Upper lobe of left lung (tissue), 6 donors: ENCODE results near the gene FKBP2. TPM values are rescaled to one million over a fixed set of nuclear protein-coding genes. Genes with fewer than 3 reads are reported as not detected.

Source experiments
- ATAC-seq, 2 donors: fragments of 200-7000 bp; cut with Tn5 transposase; one replicate each; pipeline ENCODE4 v1.9.1; 2022; ENCODE audit warnings: mild to moderate bottlenecking in 2 of 2, moderate library complexity in 2 of 2; ENCODE audit not compliant: low FRiP score in 2 of 2
- DNase-seq, 2 donors: peaks; one replicate each; pipeline ENCODE4 v3.0.0-alpha.2; 2019 to 2020
- H3K27ac ChIP-seq, 4 donors: fragments of 200-600 bp; sonication (generic); one replicate each; pipeline ENCODE4 v1.5.1; 2016 to 2019
- H3K27me3 ChIP-seq, 4 donors: fragments of 200-600 bp; sonication (generic); one replicate each; pipeline ENCODE4 v1.5.1; 2017 to 2019
- H3K36me3 ChIP-seq, 4 donors: fragments of 200-600 bp; sonication (generic); one replicate each; pipeline ENCODE4 v1.5.1; 2016 to 2019
- H3K4me1 ChIP-seq, 4 donors: fragments of 200-600 bp; sonication (generic); one replicate each; pipeline ENCODE4 v1.5.1; 2018 to 2019
- H3K4me3 ChIP-seq, 4 donors: fragments of 200-600 bp; sonication (generic); one replicate each; pipeline ENCODE4 v1.5.1; 2017 to 2019; ENCODE audit warnings: mild to moderate bottlenecking in 2 of 4, moderate library complexity in 1 of 4
- H3K9me3 ChIP-seq, 4 donors: fragments of 200-600 bp; sonication (generic); one replicate each; pipeline ENCODE4 v1.5.1; 2018 to 2019
- EP300 ChIP-seq, 4 donors: sonication (generic); formaldehyde crosslinking; IDR thresholded peaks; one replicate each; pipeline ENCODE4 v1.5.1; 2017; ENCODE audit warnings: antibody characterized with exemption in 4 of 4, control low read depth in 2 of 4
- POLR2A ChIP-seq, 4 donors: fragments of 450-650 bp; IDR thresholded peaks; one replicate each; pipeline ENCODE4 v1.5.1; 2016 to 2017; ENCODE audit warnings: antibody characterized with exemption in 4 of 4, mild to moderate bottlenecking in 2 of 4
- POLR2AphosphoS5 ChIP-seq, 2 donors: sonication (generic); formaldehyde crosslinking; IDR thresholded peaks; one replicate each; pipeline ENCODE4 v1.5.1; 2017; ENCODE audit warnings: antibody characterized with exemption in 2 of 2
- WGBS, 2 donors: methylation state at CpG; one replicate each; pipeline ENCODE4 v1.1.5; 2017 to 2018; 5-methylcytosine and 5-hydroxymethylcytosine counted together
- total RNA-seq, 6 donors: library from RNA; depleted of rRNA in 4 of 6; stranded (reverse); fragments of >200 nt in 4 of 6; gene quantifications; one replicate each; pipeline versions ENCODE4 v1.1.0 to v1.2.1, GENCODE V29; 2016 to 2021
- TF ChIP-seq, protein P1 (sequence below), 6 experiments: fragments of 450-650 bp in 4 of 6; fragments of 200-600 bp in 2 of 6; sonication (generic) in 2 of 6; IDR thresholded peaks; one replicate each; pipeline ENCODE4 v1.5.1; 2016 to 2019; ENCODE audit warnings: antibody characterized with exemption in 6 of 6
- donor health status: DM: no; HTN: no; CAD: no; lungs with moderate emphysema.
- donor health status: DM: no; HTN: yes; CAD: no; lungs with severe emphysema.

Gene FKBP2
- total RNA-seq, 6 donors from 2014 or later, result 40.9 to 132 (median 63.1) TPM

DNA sequence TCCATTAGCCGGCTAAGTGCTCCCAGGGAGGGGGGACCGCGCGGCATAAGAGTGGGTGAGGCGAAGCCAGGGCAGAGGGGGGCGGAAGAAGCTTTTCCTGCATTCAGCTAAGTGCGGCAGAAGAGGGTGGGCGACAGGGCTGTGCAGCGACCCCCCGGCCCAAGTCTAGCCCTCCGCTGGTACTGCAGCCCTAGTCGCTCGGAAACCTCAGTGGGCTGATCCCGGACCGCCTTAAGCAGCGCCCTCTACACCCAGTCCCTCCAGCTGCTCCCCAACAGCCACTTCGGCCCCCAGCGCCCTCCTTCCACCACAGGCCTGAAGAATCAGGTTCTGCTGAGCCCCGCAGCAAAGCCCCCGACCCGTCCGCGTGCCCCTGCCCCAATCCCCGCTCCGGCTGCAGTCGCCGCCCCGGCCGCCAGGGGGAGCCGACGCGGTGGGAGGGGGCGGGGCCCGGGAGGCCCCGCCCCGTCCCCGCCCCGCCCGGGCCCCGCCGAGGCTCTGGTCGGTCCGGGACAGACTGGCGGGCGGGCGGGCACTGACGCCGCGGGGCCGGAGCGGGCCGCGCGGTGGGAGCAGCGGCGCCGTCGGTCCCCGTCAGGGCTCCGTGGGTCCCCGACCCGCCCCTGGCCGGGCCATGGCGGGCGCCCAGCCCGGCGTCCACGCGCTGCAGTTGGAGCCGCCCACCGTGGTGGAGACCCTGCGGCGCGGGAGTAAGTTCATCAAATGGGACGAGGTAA, 10.3 kb downstream of the FKBP2 start, which contains the start of gene PLCB3:
TSS of gene PLCB3 (plus strand) at position 515 of the 737 bp plus-strand sequence. CDS start at position 635, 120 bp downstream.
- peaks cover under 1 to 21% (median 20%) of the 10 kb centered on the region in 4 donors for H3K36me3 ChIP-seq
- H3K27me3 ChIP-seq, result no peaks in the 10 kb centered on the region
- TF ChIP-seq POLR2A (IDR thresholded peaks at IDR 0.05) (peak in 2 of 4 donors; percentile 76 to 77), POLR2AphosphoS5 (IDR thresholded peaks at IDR 0.05) (peak in 1 of 2 donors; percentile 53), EP300 (IDR thresholded peaks at IDR 0.05) (no peak)
- TF ChIP-seq, protein P1, sequence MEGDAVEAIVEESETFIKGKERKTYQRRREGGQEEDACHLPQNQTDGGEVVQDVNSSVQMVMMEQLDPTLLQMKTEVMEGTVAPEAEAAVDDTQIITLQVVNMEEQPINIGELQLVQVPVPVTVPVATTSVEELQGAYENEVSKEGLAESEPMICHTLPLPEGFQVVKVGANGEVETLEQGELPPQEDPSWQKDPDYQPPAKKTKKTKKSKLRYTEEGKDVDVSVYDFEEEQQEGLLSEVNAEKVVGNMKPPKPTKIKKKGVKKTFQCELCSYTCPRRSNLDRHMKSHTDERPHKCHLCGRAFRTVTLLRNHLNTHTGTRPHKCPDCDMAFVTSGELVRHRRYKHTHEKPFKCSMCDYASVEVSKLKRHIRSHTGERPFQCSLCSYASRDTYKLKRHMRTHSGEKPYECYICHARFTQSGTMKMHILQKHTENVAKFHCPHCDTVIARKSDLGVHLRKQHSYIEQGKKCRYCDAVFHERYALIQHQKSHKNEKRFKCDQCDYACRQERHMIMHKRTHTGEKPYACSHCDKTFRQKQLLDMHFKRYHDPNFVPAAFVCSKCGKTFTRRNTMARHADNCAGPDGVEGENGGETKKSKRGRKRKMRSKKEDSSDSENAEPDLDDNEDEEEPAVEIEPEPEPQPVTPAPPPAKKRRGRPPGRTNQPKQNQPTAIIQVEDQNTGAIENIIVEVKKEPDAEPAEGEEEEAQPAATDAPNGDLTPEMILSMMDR (IDR thresholded peaks at IDR 0.05), result peak; percentile 93 to 99 (median 94)
- DNase-seq, result peak; percentile 67 to 95
- peak; percentile 71 to 82 for ATAC-seq
- 1% methylated on average over 47 of the region's 75 CpGs; no CpG with 5 or more reads in 1 of the 2 donors for WGBS, 2 donors
- peak within 1 kb of the TSS; percentile 56 to 96 (median 87) for H3K4me3 ChIP-seq
- no peaks in the 10 kb centered on the region for H3K9me3 ChIP-seq
- H3K27ac ChIP-seq, result peak within 1 kb of the TSS; percentile 59 to 82 (median 80)
- peaks cover 26 to 49% (median 35%) of the 10 kb centered on the region in 4 donors for H3K4me1 ChIP-seq

DNA sequence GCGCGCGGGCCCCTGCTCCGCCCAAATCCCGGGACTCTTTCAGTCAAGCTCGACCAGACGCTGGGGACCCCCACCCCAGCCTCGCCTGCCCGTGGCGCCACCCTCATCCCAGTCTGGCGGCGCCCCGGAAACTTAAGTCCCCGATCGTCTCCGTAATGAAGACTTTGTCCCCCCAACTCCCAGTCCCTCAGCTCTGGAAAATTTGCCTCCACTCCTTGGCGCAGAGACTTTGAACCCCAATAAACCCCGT, 10.8 kb downstream of the FKBP2 start:
- Histone ChIP-seq H3K4me1 (peaks cover 26 to 48% (median 35%) of the 10 kb centered on the region in 4 donors), H3K36me3 (peaks cover 5 to 26% (median 25%) of the 10 kb centered on the region in 4 donors), H3K4me3 (peak overlapping the region; percentile 56 to 96 (median 87)), H3K9me3 (no peaks in the 10 kb centered on the region), H3K27me3 (no peaks in the 10 kb centered on the region), H3K27ac (peak overlapping the region; percentile 59 to 82 (median 80))
- no peak for ATAC-seq
- no peak for DNase-seq
- 1 to 3% methylated on average over 13 to 15 of the region's 18 CpGs for WGBS, 2 donors
- TF ChIP-seq EP300 (IDR thresholded peaks at IDR 0.05), result no peak
- TF ChIP-seq POLR2A (IDR thresholded peaks at IDR 0.05), result no peak
- TF ChIP-seq POLR2AphosphoS5 (IDR thresholded peaks at IDR 0.05), result no peak
- TF ChIP-seq, protein P1 (IDR thresholded peaks at IDR 0.05), result no peak

GRCh38 chr11:64252003-64252872, 11.3 kb downstream of the FKBP2 start:
- Histone ChIP-seq H3K27ac (peak overlapping the region; percentile 59 to 82 (median 80)), H3K4me1 (peaks cover 26 to 44% (median 35%) of the 10 kb centered on the region in 4 donors), H3K4me3 (peak overlapping the region; percentile 56 to 96 (median 87)), H3K36me3 (peaks cover 5 to 30% (median 29%) of the 10 kb centered on the region in 4 donors), H3K27me3 (no peaks in the 10 kb centered on the region), H3K9me3 (no peaks in the 10 kb centered on the region)
- WGBS, 2 donors, result 2 to 4% methylated on average over 21 to 23 of the region's 23 CpGs
- ATAC-seq, result peak; percentile 9 to 49
- DNase-seq, result peak; percentile 70 to 87
- TF ChIP-seq POLR2A (IDR thresholded peaks at IDR 0.05), result peak in 1 of 4 donors; percentile 28
- TF ChIP-seq POLR2AphosphoS5 (IDR thresholded peaks at IDR 0.05), result peak in 1 of 2 donors; percentile 23
- TF ChIP-seq EP300 (IDR thresholded peaks at IDR 0.05), result no peak
- TF ChIP-seq, protein P1 (IDR thresholded peaks at IDR 0.05), result peak in 5 of 6 experiments; percentile 23 to 47 (median 34)

DNA sequence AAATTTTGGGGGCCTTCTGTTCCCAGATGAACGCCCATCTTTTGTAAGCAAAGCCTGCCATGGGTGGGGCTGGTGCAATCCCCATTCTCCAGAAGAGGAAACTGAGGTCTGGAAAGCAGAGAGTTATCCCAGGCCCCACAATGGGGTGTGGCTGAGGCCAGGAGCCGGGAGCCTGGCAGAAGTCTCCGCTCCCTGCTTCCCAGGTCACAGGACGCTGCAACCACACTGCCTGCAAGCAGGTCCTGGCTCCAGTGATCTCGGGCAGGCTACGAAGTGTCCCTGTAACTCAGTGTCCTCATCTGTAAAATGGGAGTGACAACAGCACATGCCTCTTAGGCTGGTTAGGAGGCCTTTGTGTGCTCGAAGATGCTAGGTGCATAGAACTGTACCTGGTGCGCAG, 12.1 kb downstream of the FKBP2 start:
- Histone ChIP-seq H3K4me3 (peak overlapping the region in 2 of 4 donors; percentile 56 to 96), H3K36me3 (peaks cover 5 to 39% (median 34%) of the 10 kb centered on the region in 4 donors), H3K27ac (peak overlapping the region in 2 of 4 donors; percentile 81 to 82), H3K4me1 (peaks cover 20 to 38% (median 29%) of the 10 kb centered on the region in 4 donors), H3K9me3 (no peaks in the 10 kb centered on the region), H3K27me3 (no peaks in the 10 kb centered on the region)
- WGBS, 2 donors, result 73 to 88% methylated on average over 5 to 8 of the region's 8 CpGs
- no peak for TF ChIP-seq POLR2A (IDR thresholded peaks at IDR 0.05)
- no peak for TF ChIP-seq POLR2AphosphoS5 (IDR thresholded peaks at IDR 0.05)
- no peak for TF ChIP-seq EP300 (IDR thresholded peaks at IDR 0.05)
- DNase-seq, result peak in 1 of 2 donors; percentile 34
- no peak for ATAC-seq

DNA sequence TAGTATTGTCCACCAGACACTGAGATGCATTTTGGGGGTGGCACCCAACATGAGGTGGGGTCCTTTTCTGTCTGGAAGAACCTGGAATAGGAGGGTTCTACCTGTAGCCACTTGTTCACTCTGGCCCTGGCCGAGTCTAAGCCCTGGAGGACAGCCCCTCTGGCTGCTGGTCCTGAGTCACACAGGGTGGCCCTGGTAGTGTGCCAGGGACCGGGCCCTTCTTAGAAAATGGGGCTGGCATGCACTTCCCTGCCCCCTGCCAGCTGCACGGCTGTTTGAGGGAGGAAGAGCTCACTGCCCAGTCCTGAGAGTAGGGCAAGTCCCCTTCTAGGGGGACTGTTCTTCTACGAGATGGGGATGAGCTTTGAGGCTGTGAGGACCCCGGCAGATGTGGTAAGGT, 12.6 kb downstream of the FKBP2 start:
- Histone ChIP-seq H3K4me3 (no peak overlapping the region), H3K4me1 (peaks cover 20 to 37% (median 28%) of the 10 kb centered on the region in 4 donors), H3K9me3 (no peaks in the 10 kb centered on the region), H3K27ac (peak overlapping the region in 1 of 4 donors; percentile 4), H3K36me3 (peaks cover 7 to 43% (median 38%) of the 10 kb centered on the region in 4 donors), H3K27me3 (no peaks in the 10 kb centered on the region)
- WGBS, 2 donors, result 56 to 59% methylated on average over 2 to 5 of the region's 5 CpGs
- ATAC-seq (no peak), DNase-seq (no peak)
- TF ChIP-seq, protein P1 (IDR thresholded peaks at IDR 0.05), result no peak
- TF ChIP-seq POLR2AphosphoS5 (IDR thresholded peaks at IDR 0.05) (no peak), EP300 (IDR thresholded peaks at IDR 0.05) (no peak), POLR2A (IDR thresholded peaks at IDR 0.05) (no peak)
